Parathyroid adenoma (tissue), 2 donors: Measurements from ENCODE around the gene BMP7.

Source experiments
- H2AFZ ChIP-seq: fragments of 300-600 bp; sonication (generic); one replicate; pipeline ENCODE4 v1.7.0; 2017; ENCODE audit warnings: antibody characterized with exemption, mild to moderate bottlenecking
- H3K27ac ChIP-seq: fragments of 300-600 bp; sonication (generic); one replicate; pipeline ENCODE4 v1.7.0; 2017
- H3K27me3 ChIP-seq: fragments of 300-600 bp; sonication (generic); one replicate; pipeline ENCODE4 v1.7.0; 2017; ENCODE audit warnings: low read length; ENCODE audit not compliant: control insufficient read depth, insufficient read depth
- H3K36me3 ChIP-seq: fragments of 300-600 bp; sonication (generic); one replicate; pipeline ENCODE4 v1.7.0; 2017; ENCODE audit warnings: low read length; ENCODE audit not compliant: control insufficient read depth, insufficient read depth
- H3K4me1 ChIP-seq: fragments of 300-600 bp; sonication (generic); one replicate; pipeline ENCODE4 v1.7.0; 2017; ENCODE audit warnings: control low read depth
- H3K4me2 ChIP-seq: fragments of 300-600 bp; sonication (generic); one replicate; pipeline ENCODE4 v1.7.0; 2017; ENCODE audit warnings: low read length
- H3K4me3 ChIP-seq: fragments of 300-600 bp; sonication (generic); one replicate; pipeline ENCODE4 v1.7.0; 2017; ENCODE audit warnings: low read depth, low read length
- H3K79me2 ChIP-seq: fragments of 300-600 bp; sonication (generic); one replicate; pipeline ENCODE4 v1.7.0; 2017; ENCODE audit warnings: control low read depth
- H3K9ac ChIP-seq: fragments of 300-600 bp; sonication (generic); one replicate; pipeline ENCODE4 v1.7.0; 2017; ENCODE audit warnings: mild to moderate bottlenecking
- H3K9me3 ChIP-seq: fragments of 300-600 bp; sonication (generic); one replicate; pipeline ENCODE4 v1.7.0; 2017; ENCODE audit warnings: low read length; ENCODE audit not compliant: control insufficient read depth
- CTCF ChIP-seq: fragments of 300-600 bp; sonication (generic); IDR thresholded peaks from one replicate; pipeline ENCODE4 v1.7.0; 2017; ENCODE audit warnings: antibody characterized with exemption, mild to moderate bottlenecking
- donor health status: primary hyperparathyroidism.

Gene BMP7

GRCh38 chr20:57216669-57217068 lies 49.8 kb downstream of the BMP7 start:
- no peak overlapping the region for H3K4me3 ChIP-seq
- no peaks in the 10 kb centered on the region for H3K9me3 ChIP-seq
- no peak overlapping the region for H2AFZ ChIP-seq
- H3K9ac ChIP-seq = no peak overlapping the region
- H3K4me1 ChIP-seq = no peaks in the 10 kb centered on the region
- no peak for TF ChIP-seq CTCF
- H3K4me2 ChIP-seq = no peak overlapping the region
- H3K27me3 ChIP-seq = no peaks in the 10 kb centered on the region
- no peaks in the 10 kb centered on the region for H3K36me3 ChIP-seq
- H3K79me2 ChIP-seq = no peaks in the 10 kb centered on the region
- H3K27ac ChIP-seq = no peak overlapping the region

DNA sequence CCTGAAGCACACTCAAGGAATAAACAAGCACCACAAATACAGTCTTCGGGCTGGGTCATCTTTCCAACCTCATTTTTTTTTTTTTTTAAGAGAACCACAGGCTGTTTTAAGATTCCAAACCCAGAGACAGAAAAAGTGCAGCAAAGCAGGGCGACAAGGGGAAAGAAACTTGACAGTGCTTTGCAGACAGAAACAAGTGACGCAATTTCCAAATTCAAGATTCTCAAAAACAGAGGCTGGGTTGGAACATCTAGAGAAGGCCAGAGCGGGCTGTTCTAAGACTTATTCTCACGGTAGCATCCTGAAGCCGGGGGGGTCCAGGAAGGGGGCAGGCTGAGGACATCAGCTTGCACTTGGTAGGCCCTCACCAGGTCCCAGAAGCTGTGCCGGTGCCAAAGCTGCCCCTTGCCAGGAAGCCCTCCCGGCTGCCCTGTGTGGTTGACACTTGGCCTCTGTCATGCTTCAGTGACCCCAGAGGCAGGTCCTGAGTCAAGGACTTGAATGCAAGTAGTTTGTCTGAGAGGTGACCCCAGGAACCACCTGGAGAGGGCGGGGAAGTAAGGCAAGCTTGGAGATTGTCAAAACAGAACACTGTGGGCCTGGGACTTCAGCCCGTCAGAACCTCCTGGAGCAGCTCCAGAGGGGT lies 50.5 kb downstream of the BMP7 start:
- no peaks in the 10 kb centered on the region for H3K4me1 ChIP-seq
- H3K9ac ChIP-seq = no peak overlapping the region
- no peak overlapping the region for H3K4me3 ChIP-seq
- no peaks in the 10 kb centered on the region for H3K27me3 ChIP-seq
- no peaks in the 10 kb centered on the region for H3K36me3 ChIP-seq
- H2AFZ ChIP-seq = no peak overlapping the region
- TF ChIP-seq CTCF = no peak
- no peak overlapping the region for H3K27ac ChIP-seq
- no peaks in the 10 kb centered on the region for H3K9me3 ChIP-seq
- no peak overlapping the region for H3K4me2 ChIP-seq
- no peaks in the 10 kb centered on the region for H3K79me2 ChIP-seq

DNA sequence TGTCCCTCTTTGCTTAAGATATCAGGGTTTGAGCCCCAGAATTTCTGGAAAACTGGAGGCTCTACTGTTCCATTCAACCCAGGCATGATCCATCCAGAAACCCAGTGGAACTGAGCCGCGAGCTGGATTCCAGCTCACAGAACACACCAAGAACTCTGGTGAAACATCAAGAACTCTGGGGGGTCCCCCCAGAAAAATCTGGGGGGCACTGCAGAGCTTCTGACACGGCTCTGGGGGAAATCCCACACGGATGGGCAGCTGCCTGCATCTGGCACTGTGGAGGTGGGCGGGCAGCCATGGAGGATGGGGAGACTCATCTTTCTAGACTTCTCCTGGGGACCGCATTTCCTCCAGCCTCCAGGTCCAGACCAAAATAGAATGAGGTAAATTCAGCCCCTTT lies 51.0 kb downstream of the BMP7 start:
- Histone ChIP-seq H3K4me3 (no peak overlapping the region), H3K4me1 (no peaks in the 10 kb centered on the region), H3K36me3 (no peaks in the 10 kb centered on the region), H3K27ac (no peak overlapping the region), H3K9me3 (no peaks in the 10 kb centered on the region), H3K27me3 (no peaks in the 10 kb centered on the region), H3K4me2 (no peak overlapping the region), H3K79me2 (no peaks in the 10 kb centered on the region), H2AFZ (no peak overlapping the region), H3K9ac (no peak overlapping the region)
- TF ChIP-seq CTCF = no peak

- no peaks in the 10 kb centered on the region for H3K79me2 ChIP-seq
- no peak for TF ChIP-seq CTCF
Measured at GRCh38 chr20:57214948-57215347, 51.5 kb downstream of the BMP7 start.

GRCh38 chr20:57214427-57214826 lies 52.0 kb downstream of the BMP7 start:
- Histone ChIP-seq H3K27me3 (no peaks in the 10 kb centered on the region), H3K4me2 (no peak overlapping the region), H3K4me3 (no peak overlapping the region), H3K27ac (no peak overlapping the region), H3K9ac (no peak overlapping the region), H3K36me3 (no peaks in the 10 kb centered on the region), H3K79me2 (no peaks in the 10 kb centered on the region), H3K4me1 (no peaks in the 10 kb centered on the region), H2AFZ (no peak overlapping the region), H3K9me3 (no peaks in the 10 kb centered on the region)
- TF ChIP-seq CTCF = no peak

More at GRCh38 chr20:57214948-57215347, 51.5 kb downstream of the BMP7 start:
- Histone ChIP-seq H3K4me2 (no peak overlapping the region), H3K27me3 (no peaks in the 10 kb centered on the region), H3K27ac (no peak overlapping the region), H3K4me1 (no peaks in the 10 kb centered on the region), H3K9ac (no peak overlapping the region), H2AFZ (no peak overlapping the region), H3K9me3 (no peaks in the 10 kb centered on the region), H3K36me3 (no peaks in the 10 kb centered on the region), H3K4me3 (no peak overlapping the region)
